ENCODE measurements around the gene RHBDF2. TPM values are rescaled to one million over a fixed set of nuclear protein-coding genes. Genes with fewer than 3 reads are reported as not detected.

RHBDF2 gene
- total RNA-seq, 1 experiment from 2014 or later: 39.6 TPM

DNA sequence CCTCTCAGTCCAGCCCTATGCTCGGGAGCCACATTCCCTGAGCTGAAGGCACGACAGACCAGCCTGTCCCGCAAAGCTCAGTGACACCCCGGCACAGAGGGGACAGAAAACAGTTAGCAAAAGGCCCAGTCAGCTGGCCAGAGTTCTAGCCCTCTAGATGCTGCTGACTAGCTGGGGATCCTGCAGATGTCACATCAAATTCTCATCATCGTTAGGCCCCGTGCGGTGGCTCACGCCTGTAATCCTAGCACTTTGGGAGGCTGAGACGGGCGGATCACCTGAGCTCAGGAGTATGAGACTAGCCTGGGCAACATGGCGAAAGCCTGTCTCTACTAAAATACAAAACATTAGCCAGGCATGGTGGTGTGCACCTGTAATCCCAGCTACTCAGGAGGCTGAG is 65.5 kb downstream of the RHBDF2 start:
- DNase-seq: no peak
- Histone ChIP-seq H3K36me3 (ENCODE audit: low read depth) (no peaks in the 10 kb centered on the region), H3K27ac (no peak overlapping the region), H3K27me3 (ENCODE audit: insufficient read depth, low read depth) (no peaks in the 10 kb centered on the region), H3K4me1 (replicated peaks; ENCODE audit: insufficient read depth) (no peaks in the 10 kb centered on the region), H4K20me1 (ENCODE audit: insufficient read depth) (no peaks in the 10 kb centered on the region; the same call in 1 of the 2 replicates), H3K79me2 (ENCODE audit: low read depth) (peaks cover 58% of the 10 kb centered on the region), H3F3A (ENCODE audit: insufficient read depth, low read depth) (no peaks in the 10 kb centered on the region), H2AFZ (no peak overlapping the region), H3K9me3 (ENCODE audit: insufficient read depth, low read depth) (no peaks in the 10 kb centered on the region), H3K4me2 (no peak overlapping the region), H3K4me3 (no peak overlapping the region), H3K9me2 (ENCODE audit: insufficient read depth) (no peaks in the 10 kb centered on the region)
- ChIA-PET CTCF (interaction anchor here (0.6 kb wide), 2 partner anchors 18 to 106 kb away, joined by 4 to 6 read pairs; no protein-coding TSS in a partner anchor), POLR2A (ENCODE audit: unreplicated experiment) (no interaction called here)
- intact Hi-C loops (cut with micrococcal nuclease; ENCODE audit: unreplicated experiment): no loop called here
- TF ChIP-seq EZH2 (IDR thresholded peaks at IDR 0.05; ENCODE audit: low read depth): no peak
- TF ChIP-seq, protein P1, sequence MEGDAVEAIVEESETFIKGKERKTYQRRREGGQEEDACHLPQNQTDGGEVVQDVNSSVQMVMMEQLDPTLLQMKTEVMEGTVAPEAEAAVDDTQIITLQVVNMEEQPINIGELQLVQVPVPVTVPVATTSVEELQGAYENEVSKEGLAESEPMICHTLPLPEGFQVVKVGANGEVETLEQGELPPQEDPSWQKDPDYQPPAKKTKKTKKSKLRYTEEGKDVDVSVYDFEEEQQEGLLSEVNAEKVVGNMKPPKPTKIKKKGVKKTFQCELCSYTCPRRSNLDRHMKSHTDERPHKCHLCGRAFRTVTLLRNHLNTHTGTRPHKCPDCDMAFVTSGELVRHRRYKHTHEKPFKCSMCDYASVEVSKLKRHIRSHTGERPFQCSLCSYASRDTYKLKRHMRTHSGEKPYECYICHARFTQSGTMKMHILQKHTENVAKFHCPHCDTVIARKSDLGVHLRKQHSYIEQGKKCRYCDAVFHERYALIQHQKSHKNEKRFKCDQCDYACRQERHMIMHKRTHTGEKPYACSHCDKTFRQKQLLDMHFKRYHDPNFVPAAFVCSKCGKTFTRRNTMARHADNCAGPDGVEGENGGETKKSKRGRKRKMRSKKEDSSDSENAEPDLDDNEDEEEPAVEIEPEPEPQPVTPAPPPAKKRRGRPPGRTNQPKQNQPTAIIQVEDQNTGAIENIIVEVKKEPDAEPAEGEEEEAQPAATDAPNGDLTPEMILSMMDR (conservative IDR thresholded peaks at IDR 0.05): no peak
- BruUV-seq (replicated peaks): no TSS peak

DNA sequence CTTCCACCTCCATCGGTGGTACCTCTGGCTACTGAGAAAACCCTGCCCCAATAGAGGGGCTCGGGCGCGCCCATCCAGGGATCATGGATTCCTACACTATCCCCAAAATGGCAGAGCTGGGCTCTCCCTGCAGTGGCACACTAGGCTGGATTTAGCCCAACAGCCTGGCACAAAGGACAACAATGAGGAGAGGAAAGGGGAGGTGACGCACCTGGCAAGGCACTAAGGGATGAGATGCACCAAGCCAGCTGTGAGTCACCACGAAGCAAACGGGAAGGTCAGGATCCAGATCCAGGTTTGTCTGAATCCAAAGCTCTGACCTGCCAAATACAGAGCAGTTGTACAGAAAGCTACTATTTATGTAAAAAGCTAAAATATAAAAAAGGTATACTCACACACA is 66.4 kb downstream of the RHBDF2 start:
- TF ChIP-seq EZH2 (IDR thresholded peaks at IDR 0.05; ENCODE audit: low read depth): no peak
- TF ChIP-seq, protein P1 (conservative IDR thresholded peaks at IDR 0.05): no peak
- peaks cover 51% of the 10 kb centered on the region for H3K79me2 ChIP-seq (ENCODE audit: low read depth)
- BruUV-seq (replicated peaks): no TSS peak
- no peak overlapping the region for H2AFZ ChIP-seq
- no peak for DNase-seq
- intact Hi-C loops (cut with micrococcal nuclease; ENCODE audit: unreplicated experiment): no loop called here
- peaks cover 3% of the 10 kb centered on the region; the same call in 1 of the 2 replicates for H3F3A ChIP-seq (ENCODE audit: insufficient read depth, low read depth)
- no peak overlapping the region for H3K27ac ChIP-seq
- H3K9me2 ChIP-seq (ENCODE audit: insufficient read depth): no peaks in the 10 kb centered on the region
- H3K36me3 ChIP-seq (ENCODE audit: low read depth): no peaks in the 10 kb centered on the region
- H3K4me3 ChIP-seq: no peak overlapping the region
- H3K27me3 ChIP-seq (ENCODE audit: insufficient read depth, low read depth): no peaks in the 10 kb centered on the region
- no peaks in the 10 kb centered on the region for H3K9me3 ChIP-seq (ENCODE audit: insufficient read depth, low read depth)
- H3K4me2 ChIP-seq: no peak overlapping the region
- no peaks in the 10 kb centered on the region; the same call in 1 of the 2 replicates for H4K20me1 ChIP-seq (ENCODE audit: insufficient read depth)
- H3K4me1 ChIP-seq (replicated peaks; ENCODE audit: insufficient read depth): no peaks in the 10 kb centered on the region
- ChIA-PET POLR2A (ENCODE audit: unreplicated experiment) (no interaction called here), CTCF (interaction anchor here (1.3 kb wide), 1 partner anchor 23 kb away, joined by 3 read pairs; no protein-coding TSS in a partner anchor)

DNA sequence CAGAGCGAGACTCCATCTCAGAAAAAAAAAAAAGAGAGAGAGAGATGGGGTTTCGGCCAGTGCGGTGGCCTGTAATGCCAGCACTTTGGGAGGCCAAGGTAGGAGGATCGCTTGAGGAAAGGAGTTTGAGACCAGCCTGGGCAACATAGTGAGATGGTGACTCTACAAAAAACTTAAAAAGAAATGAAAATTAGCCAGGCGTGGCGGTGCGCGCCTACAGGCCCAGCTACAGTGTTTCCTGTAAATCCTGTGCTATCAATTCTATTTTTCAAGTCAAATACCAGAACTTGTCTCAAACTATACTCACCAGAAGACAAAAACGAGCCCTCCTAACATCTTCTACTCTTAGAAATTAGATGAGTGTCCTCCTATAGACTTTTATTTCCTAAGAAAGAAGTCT is 67.5 kb downstream of the RHBDF2 start:
- CTCF ChIA-PET: no interaction called here
- Histone ChIP-seq H3K79me2 (ENCODE audit: low read depth) (peaks cover 42% of the 10 kb centered on the region), H3K9me3 (ENCODE audit: insufficient read depth, low read depth) (no peaks in the 10 kb centered on the region), H3K27ac (no peak overlapping the region), H2AFZ (no peak overlapping the region), H3K4me3 (no peak overlapping the region), H3F3A (ENCODE audit: insufficient read depth, low read depth) (peaks cover 3% of the 10 kb centered on the region; the same call in 1 of the 2 replicates), H3K4me2 (no peak overlapping the region), H4K20me1 (ENCODE audit: insufficient read depth) (no peaks in the 10 kb centered on the region; the same call in 1 of the 2 replicates), H3K27me3 (ENCODE audit: insufficient read depth, low read depth) (no peaks in the 10 kb centered on the region), H3K9me2 (ENCODE audit: insufficient read depth) (no peaks in the 10 kb centered on the region), H3K4me1 (replicated peaks; ENCODE audit: insufficient read depth) (no peaks in the 10 kb centered on the region), H3K36me3 (ENCODE audit: low read depth) (no peaks in the 10 kb centered on the region)
- DNase-seq: no peak
- intact Hi-C loops (cut with micrococcal nuclease; ENCODE audit: unreplicated experiment): no loop called here
- TF ChIP-seq, protein P1 (conservative IDR thresholded peaks at IDR 0.05): no peak
- TF ChIP-seq EZH2 (IDR thresholded peaks at IDR 0.05; ENCODE audit: low read depth): no peak
- POLR2A ChIA-PET (ENCODE audit: unreplicated experiment): no interaction called here
- BruUV-seq (replicated peaks): no TSS peak

All from PC-9 (cell line).